ENCODE measurements around the gene USP9X. TPM values are rescaled to one million over a fixed set of nuclear protein-coding genes. Genes with fewer than 3 reads are reported as not detected.
"Not testable (repeated sequence)": the region's sequence is repeated elsewhere in the genome, so short reads cannot be mapped to it uniquely, and the experiment has no call there.

Gene USP9X
- total RNA-seq, 2 experiments from 2014 or later = 38.0 to 58.5 TPM

GRCh38 chrX:41184312-41184711 lies 99.1 kb downstream of the USP9X start:
- DNase-seq (ENCODE audit: low spot score) = peak; percentile 28
- H3K4me2 ChIP-seq (ENCODE audit: low read length) = peak overlapping the region; percentile 36; the same call in 1 of the 2 replicates
- H3K27ac ChIP-seq (ENCODE audit: low read depth, low read length, poor library complexity, severe bottlenecking) = peak overlapping the region; percentile 16
- peaks cover 22% of the 10 kb centered on the region for H3K4me1 ChIP-seq (ENCODE audit: insufficient read depth, low read length, poor library complexity, severe bottlenecking)
- intact Hi-C loops (cut with micrococcal nuclease; ENCODE audit: unreplicated experiment) = no loop called here
- TF ChIP-seq EZH2phosphoT487 (IDR thresholded peaks at IDR 0.05; ENCODE audit: borderline replicate concordance, low read depth, low read length) (no peak), CTCF (conservative IDR thresholded peaks at IDR 0.05; ENCODE audit: low read length) (no peak)
- H4K20me1 ChIP-seq (ENCODE audit: insufficient read depth, low read length) = no peaks in the 10 kb centered on the region
- CTCF ChIA-PET (ENCODE audit: unreplicated experiment) = no interaction called here
- H2AFZ ChIP-seq (ENCODE audit: low read length) = no peak overlapping the region
- H3K9me2 ChIP-seq (ENCODE audit: insufficient read depth, low read length) = no peaks in the 10 kb centered on the region
- no TSS peak for BruUV-seq (replicated peaks)
- H3K4me3 ChIP-seq (ENCODE audit: low read depth, low read length, poor library complexity, severe bottlenecking) = no peak overlapping the region
- H3K36me3 ChIP-seq (ENCODE audit: insufficient read depth, low read length) = peaks cover 62% of the 10 kb centered on the region
- peaks cover 3% of the 10 kb centered on the region; the same call in 1 of the 2 replicates for H3K79me2 ChIP-seq (ENCODE audit: insufficient read depth, low read depth, low read length)
- POLR2A ChIA-PET = interaction anchor here (0.5 to 2.4 kb wide), 4 partner anchors 12 to 105 kb away, joined by 3 to 12 read pairs (median 4); no protein-coding TSS in a partner anchor
- no peaks in the 10 kb centered on the region for H3K9me3 ChIP-seq (ENCODE audit: low read length)

GRCh38 chrX:41186946-41187345 lies 101.7 kb downstream of the USP9X start:
- H3K9me3 ChIP-seq (ENCODE audit: low read length); POLR2A ChIA-PET; H4K20me1 ChIP-seq (ENCODE audit: insufficient read depth, low read length); DNase-seq (ENCODE audit: low spot score); H3K4me2 ChIP-seq (ENCODE audit: low read length); H3K27ac ChIP-seq (ENCODE audit: low read depth, low read length, poor library complexity, severe bottlenecking); CTCF ChIA-PET (ENCODE audit: unreplicated experiment); H3K9me2 ChIP-seq (ENCODE audit: insufficient read depth, low read length); H3K79me2 ChIP-seq (ENCODE audit: insufficient read depth, low read depth, low read length); H3K4me3 ChIP-seq (ENCODE audit: low read depth, low read length, poor library complexity, severe bottlenecking); BruUV-seq (replicated peaks); H2AFZ ChIP-seq (ENCODE audit: low read length); intact Hi-C loops (cut with micrococcal nuclease; ENCODE audit: unreplicated experiment): not testable (repeated sequence)
- peaks cover 15% of the 10 kb centered on the region for H3K4me1 ChIP-seq (ENCODE audit: insufficient read depth, low read length, poor library complexity, severe bottlenecking)
- H3K36me3 ChIP-seq (ENCODE audit: insufficient read depth, low read length) = peaks cover 73% of the 10 kb centered on the region

- no peak overlapping the region for H3K4me2 ChIP-seq (ENCODE audit: low read length)
- ChIA-PET CTCF (ENCODE audit: unreplicated experiment) (no interaction called here), POLR2A (no interaction called here)
- no peaks in the 10 kb centered on the region for H3K9me2 ChIP-seq (ENCODE audit: insufficient read depth, low read length)
- no peak overlapping the region for H3K4me3 ChIP-seq (ENCODE audit: low read depth, low read length, poor library complexity, severe bottlenecking)
- no peak overlapping the region for H3K27ac ChIP-seq (ENCODE audit: low read depth, low read length, poor library complexity, severe bottlenecking)
- no peak for TF ChIP-seq EZH2phosphoT487 (IDR thresholded peaks at IDR 0.05; ENCODE audit: borderline replicate concordance, low read depth, low read length)
- TF ChIP-seq CTCF (conservative IDR thresholded peaks at IDR 0.05; ENCODE audit: low read length) = no peak
- DNase-seq (ENCODE audit: low spot score) = no peak
- no peaks in the 10 kb centered on the region for H3K79me2 ChIP-seq (ENCODE audit: insufficient read depth, low read depth, low read length)
- H2AFZ ChIP-seq (ENCODE audit: low read length) = no peak overlapping the region
- no peaks in the 10 kb centered on the region for H3K9me3 ChIP-seq (ENCODE audit: low read length)
- intact Hi-C loops (cut with micrococcal nuclease; ENCODE audit: unreplicated experiment) = no loop called here
- no TSS peak for BruUV-seq (replicated peaks)
- peaks cover 6% of the 10 kb centered on the region for H3K4me1 ChIP-seq (ENCODE audit: insufficient read depth, low read length, poor library complexity, severe bottlenecking)
- peaks cover 78% of the 10 kb centered on the region for H3K36me3 ChIP-seq (ENCODE audit: insufficient read depth, low read length)
- H4K20me1 ChIP-seq (ENCODE audit: insufficient read depth, low read length) = no peaks in the 10 kb centered on the region
Observed at GRCh38 chrX:41189156-41189555, 103.9 kb downstream of the USP9X start.
